Measurements from ENCODE around the gene HOXD10.

HOXD10 gene

DNA sequence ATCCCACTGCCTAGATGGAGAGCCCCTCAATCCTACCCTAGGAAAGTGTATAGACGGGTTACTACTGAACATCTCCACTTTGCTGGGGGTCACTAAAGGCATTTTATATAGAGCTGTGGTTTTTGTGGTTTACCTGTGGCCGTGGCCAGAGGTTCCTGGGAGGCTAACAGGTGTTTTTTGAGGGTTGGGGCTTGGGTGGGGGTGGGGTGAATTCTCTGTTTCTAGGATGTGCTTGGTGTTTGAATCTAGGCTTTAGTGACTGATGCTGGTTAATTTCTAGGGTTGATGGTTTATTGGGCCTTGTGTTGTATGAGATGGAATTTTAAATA, 20.6 kb downstream of the HOXD10 start:
- DNase-seq, result no peak

- DNase-seq, result no peak
These were observed 21.3 kb downstream of the HOXD10 start for GRCh38 chr2:176137906-176138305.

DNA sequence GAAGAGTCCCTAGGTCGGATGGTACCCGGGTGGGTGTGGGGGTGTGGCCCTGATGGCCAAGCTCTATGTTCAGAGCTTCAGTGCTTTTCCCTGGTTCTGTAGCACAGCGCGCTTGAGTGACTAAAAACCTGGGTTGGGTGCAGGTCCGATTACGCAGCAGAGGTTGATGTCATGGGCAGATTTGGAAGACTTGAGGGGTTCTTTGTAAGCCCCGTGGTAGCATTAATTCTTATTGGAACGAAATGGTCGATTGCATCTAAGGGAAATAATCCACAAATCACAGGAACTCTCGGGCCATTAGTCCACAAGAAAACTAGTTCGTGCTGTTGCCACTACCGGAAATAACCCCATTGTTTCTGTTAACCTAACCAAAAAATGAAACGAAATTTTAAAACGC, 21.9 kb downstream of the HOXD10 start:
- DNase-seq, result no peak

DNA sequence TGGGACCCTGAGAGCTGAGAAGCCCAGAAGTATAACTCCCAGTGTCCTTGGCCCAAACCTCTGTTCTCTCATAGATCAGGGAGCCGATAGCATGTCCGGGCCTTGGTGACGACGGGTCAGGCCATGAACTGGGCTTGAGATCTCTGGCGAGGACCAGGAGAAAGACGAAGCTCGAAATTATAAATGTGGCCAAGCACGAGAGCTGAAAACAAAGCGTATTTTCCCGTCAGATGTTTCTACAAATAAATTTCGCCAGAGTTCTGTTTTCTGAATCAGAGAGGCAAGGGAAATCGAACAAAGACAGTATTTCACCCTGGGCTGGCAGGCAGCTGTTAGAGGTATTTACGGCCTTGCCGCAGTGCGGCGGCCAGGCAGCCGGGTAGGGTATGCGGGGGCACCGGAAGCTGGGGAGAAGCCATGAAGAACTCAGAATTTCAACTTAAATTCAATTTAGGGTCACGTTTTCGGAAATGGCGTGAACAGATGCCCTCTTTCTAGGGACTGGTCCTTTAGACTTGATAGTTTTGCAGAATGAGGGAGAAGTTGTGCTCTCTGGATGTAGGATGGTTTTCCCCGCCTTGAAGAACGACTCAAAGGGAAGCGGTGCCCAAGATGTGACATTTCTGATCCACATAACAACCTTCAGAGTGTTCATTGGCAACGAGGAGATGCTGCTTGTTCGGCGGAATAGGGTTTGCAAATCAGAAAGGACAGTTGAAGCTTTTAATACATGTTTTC, 22.5 kb downstream of the HOXD10 start:
- no peak for DNase-seq

- DNase-seq, result no peak
These were observed 23.3 kb downstream of the HOXD10 start for GRCh38 chr2:176139661-176140512.

DNA sequence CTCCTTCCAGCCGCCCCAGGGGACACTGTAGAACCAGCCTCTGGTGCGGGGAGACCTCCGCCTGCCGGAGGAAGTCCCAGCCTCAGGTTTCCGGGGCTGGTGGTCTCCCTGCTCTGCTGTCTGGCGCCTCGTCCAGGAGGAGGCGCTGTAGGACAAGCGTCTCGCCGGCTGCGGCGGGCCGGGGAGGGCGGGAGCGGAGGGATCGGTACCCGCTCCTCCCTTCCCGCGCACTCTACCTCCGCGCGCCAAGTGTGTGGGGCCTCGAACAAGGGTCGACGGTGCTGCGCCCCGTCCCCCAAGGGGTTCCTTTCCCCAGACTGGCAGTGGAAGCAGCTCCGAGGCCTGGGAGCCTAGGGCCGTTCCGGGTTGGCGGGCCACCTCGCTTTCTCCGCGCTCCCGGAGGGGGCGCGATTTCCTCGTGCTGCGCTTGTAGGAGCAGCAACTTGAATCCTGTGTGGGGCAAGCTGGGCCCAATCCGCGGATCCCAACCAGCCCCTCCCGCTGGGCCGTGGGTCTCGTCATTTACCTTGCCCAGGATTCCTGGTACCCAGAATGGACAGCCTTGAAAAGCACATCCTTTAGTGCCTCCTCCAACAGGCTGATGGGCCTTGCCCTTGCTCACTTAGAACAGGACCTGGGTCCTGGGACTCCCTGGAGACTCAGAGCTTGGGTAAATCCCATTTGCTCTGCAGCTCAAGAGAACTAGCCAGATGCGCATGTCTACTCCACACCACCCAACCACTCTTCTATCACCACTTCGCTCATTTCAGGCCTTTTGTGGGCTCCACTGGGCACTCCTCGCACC, 24.1 kb downstream of the HOXD10 start:
- DNase-seq, result peak; percentile 76

DNA sequence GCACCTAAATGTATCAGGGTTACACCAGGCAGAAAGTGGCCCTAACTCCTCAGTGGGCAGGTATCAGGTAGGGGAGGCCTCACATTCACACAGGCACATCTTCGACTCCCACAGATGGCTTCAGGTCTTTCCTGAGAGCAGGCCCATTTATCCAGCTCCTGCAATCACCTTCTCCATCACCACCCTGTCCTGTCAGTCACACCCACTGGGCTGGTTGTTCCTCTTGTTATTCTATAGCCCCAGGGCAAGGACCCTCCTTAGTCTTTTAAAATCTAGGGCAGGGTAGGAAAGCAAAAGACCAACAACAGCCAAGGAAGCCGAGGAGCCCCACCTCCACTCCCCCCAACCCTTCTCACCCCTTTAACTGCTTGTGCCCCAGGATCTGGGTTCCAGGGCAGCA, 25.7 kb downstream of the HOXD10 start:
- DNase-seq, result no peak

DNA sequence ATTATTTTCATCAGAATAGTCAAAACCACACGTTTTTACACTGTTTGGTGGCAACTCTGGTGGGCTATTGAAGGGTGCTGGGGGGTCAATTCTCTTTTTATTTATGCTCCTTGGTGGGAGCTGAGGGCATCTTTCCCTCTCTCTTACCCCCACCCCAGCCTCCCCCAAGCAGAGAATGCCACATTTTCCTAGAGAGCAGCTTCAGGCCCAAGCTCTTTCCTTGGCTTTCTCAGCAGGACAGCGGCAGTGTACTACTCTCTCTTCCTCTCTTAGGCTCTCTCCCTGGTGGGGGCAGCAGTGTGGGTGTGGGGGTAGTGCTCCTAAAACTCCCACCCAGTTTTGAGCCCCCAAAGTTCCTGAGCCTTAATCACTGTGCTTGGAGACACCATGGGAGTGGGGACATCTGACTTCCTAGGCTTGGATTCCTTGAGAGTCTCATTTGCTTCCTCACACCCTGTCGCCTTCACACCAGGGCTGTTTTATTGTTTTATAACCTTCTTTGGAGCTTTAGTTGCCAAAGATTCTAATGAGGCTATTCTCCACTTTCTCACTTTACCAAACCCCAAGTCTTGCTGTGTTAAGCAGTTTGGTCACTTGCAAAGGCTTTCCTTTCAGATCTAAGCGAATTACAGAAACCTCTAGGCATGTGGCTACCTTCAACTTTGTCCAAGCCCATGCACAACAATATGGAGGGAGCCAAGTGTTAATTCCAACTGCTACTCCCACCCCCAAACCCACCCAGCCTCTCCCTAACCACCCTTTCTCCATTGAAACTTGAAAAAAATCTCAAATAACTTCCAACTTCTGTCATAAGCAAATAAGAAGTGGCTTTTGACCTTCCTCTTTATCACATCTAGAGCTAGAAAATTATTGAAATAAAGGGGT, 28.7 kb downstream of the HOXD10 start:
- no peak for DNase-seq

DNA sequence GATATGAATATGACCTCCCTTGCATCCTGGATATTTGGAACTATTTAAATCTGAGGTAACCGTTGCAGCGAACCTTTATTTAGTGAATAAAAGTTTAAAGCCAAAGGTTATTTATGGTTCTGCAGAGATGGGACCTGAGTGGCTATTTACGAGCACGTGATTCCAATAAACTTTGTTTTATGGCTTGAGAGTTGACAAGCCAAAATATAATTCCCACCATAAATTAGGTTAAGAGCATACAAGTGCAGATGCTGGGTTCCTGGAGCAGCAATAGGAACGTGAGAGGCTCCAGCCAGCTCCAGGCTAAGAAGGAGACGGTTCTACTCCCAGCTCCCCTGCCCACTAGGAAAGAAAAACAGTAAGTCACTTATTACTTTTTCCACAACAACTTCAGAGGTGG, 29.5 kb downstream of the HOXD10 start:
- DNase-seq, result no peak

DNA sequence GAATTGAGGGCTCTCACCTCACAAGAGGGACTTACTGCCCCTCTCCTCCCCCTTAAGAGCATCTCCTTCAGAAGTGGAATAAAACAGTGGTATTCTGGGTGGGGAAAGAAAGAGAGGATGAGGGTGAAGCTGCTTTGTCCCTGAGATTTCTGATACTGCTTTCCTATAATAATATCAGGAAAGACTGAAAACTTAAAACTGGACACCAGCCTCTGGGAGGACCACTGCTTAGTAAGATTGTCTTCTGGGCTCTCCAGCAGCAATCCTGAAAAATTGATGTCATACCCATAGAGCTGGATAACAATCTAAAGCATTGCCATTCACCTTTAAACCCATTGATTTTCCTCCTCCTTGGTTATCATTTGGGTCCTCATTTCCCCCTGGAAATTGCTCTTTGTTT, 30.1 kb downstream of the HOXD10 start:
- no peak for DNase-seq

DNA sequence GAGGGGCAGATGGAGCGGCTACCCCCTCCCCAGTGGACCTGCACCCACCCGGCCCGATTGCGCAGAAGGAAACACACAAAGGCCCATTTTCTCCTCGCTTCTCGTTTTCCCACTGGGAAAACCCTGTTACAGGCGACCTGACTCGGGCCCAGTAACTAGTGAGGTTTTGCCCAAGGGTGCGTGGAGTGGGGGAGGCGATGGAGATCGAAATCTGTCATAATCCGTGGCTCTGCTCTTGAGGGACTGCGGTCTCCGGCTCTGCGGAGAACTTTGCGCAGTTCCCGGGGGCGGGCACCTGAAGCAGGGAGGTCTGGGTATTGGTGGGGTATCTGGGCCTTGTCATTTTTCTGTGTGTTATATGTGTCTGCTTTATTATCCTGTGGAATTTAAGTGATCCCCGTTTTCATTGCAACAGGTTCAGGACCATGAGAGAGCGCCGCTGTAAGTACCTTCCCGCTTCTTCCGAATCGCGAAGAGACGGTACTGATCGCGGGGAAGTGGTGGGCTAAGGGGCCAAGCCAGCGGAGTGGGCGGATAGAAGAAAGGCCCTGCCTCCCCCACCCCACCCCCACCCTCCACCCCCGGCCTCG, 30.7 kb downstream of the HOXD10 start:
- DNase-seq, result no peak

GRCh38 chr2:176147800-176148496, 31.4 kb downstream of the HOXD10 start:
- no peak for DNase-seq

- DNase-seq, result no peak
These were observed 32.3 kb downstream of the HOXD10 start for GRCh38 chr2:176148751-176149421.

DNA sequence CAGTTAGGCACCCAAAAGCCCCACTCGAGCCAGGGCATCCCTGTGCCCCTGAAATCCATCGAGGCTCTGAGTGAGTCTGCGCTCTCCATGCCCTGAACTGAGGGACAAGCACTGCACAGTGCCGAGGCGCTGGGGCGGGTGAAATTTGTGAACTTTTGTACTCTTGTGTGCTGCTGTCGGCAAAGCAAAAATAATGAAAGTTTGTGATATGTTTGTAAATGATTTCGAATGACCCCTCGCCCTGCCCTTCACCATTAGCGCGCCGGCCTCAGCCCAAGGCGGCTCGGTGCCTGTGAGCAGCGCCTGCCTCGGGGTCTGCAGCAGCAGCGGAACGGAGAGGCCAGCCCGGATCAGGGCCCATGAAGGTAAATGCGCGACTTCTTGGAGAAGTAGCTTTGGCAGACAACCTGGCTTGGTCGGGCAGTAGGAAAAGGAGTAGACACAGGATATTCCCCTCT, 32.9 kb downstream of the HOXD10 start:
- no peak for DNase-seq

DNA sequence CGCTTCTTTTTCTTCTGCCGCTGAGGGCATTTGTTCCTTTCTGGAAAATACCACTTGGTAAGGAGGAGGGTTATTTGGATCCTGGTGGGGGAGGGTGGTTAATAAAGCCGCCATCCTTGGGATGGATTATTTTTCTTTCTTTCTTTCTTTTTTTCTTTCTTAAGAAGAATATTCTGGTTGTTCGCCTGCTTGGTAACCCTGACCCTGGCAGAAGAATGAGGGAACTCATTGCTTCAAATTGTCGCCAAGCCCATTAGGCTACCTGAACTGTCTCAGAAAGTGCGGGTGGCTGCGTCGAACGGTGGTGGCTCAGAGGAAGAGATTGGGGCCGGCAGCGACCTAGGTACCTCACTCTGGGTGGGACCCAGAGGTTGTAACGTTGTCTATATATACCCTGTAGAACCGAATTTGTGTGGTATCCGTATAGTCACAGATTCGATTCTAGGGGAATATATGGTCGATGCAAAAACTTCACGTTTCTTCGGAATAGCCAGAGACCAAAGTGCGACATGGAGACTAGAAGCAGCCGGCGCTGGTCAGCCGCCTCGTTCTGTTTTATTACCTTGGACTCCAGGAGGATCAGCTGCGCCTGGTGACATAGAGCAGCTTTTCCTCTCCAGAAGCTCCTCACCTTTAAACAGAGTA, 33.5 kb downstream of the HOXD10 start:
- DNase-seq, result no peak

GRCh38 chr2:176150584-176151441, 34.2 kb downstream of the HOXD10 start:
- no peak for DNase-seq

DNA sequence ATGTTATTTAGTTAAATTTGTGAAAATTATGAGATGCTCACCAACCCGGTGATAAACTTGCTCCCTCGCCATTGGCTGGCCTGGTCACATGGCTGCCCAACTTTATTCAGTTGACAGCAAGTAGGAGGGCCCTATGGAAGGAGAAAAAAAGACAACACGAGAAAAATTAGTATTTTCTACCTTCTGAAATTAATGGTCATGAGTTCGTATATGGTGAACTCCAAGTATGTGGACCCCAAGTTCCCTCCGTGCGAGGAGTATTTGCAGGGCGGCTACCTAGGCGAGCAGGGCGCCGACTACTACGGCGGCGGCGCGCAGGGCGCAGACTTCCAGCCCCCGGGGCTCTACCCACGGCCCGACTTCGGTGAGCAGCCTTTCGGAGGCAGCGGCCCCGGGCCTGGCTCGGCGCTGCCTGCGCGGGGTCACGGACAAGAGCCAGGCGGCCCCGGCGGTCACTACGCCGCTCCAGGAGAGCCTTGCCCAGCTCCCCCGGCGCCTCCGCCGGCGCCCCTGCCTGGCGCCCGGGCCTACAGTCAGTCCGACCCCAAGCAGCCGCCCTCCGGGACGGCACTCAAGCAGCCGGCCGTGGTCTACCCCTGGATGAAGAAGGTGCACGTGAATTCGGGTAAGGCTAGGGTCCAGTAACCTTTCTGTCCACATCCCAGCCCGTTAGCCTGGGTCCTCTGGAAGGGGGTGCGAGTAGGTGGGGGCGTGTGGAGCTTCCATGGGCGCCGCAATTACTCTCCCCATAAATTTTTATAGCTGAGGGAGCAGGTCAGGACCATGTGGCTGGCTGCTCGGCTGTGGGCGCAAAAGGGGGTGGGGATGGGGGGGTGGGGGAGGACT, 35.1 kb downstream of the HOXD10 start, which contains the start of gene HOXD4:
Gene HOXD4, plus strand, starts transcription at position 109 of the 846 bp plus-strand sequence. Its CDS starts 84 bp downstream, at position 193.
- no peak for DNase-seq
